Hematopoietic multipotent progenitor cell treated with erythropoietin and hydrocortisone succinate and interleukin-3 and kit ligand, for 17 days (in vitro differentiated cells): ENCODE data around the gene HP.
"Not testable (repeated sequence)": the region's sequence is repeated elsewhere in the genome, so short reads cannot be mapped to it uniquely, and the experiment has no call there.

Experiments used
- DNase-seq: peaks from one replicate; pipeline ENCODE4 v3.0.0-alpha.2; 2015; ENCODE audit warnings: low spot score

The HP gene, protein sequence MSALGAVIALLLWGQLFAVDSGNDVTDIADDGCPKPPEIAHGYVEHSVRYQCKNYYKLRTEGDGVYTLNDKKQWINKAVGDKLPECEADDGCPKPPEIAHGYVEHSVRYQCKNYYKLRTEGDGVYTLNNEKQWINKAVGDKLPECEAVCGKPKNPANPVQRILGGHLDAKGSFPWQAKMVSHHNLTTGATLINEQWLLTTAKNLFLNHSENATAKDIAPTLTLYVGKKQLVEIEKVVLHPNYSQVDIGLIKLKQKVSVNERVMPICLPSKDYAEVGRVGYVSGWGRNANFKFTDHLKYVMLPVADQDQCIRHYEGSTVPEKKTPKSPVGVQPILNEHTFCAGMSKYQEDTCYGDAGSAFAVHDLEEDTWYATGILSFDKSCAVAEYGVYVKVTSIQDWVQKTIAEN

GRCh38 chr16:72054254-72054847 lies at the start of gene HP:
TSS of gene HP (plus strand) at chr16:72054505. CDS start at chr16:72054653, 148 bp downstream.
- DNase-seq: not testable (repeated sequence)

DNA sequence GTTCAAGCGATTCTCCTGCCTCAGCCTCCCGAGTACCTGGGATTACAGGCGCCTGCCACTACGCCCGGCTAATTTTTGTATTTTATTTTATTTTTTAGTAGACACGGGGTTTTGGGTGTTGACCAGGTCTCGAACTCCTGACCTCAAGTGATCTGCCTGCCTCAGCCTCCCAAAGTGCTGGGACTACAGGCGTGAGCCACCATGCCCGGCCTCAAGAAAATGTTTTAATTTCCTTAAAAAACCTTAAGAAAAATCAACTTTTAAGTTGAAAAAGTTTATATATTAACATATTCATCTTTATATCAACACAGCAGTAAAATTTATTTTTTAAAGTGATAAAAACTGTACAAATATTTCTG lies 46.3 kb upstream of the HP start:
- not testable (repeated sequence) for DNase-seq

GRCh38 chr16:72008424-72009216 lies 45.7 kb upstream of the HP start, which contains the start of gene DHODH:
TSS of gene DHODH (plus strand) at chr16:72008744. CDS start at chr16:72008765, 21 bp downstream.
- peak; percentile 97 for DNase-seq

DNA sequence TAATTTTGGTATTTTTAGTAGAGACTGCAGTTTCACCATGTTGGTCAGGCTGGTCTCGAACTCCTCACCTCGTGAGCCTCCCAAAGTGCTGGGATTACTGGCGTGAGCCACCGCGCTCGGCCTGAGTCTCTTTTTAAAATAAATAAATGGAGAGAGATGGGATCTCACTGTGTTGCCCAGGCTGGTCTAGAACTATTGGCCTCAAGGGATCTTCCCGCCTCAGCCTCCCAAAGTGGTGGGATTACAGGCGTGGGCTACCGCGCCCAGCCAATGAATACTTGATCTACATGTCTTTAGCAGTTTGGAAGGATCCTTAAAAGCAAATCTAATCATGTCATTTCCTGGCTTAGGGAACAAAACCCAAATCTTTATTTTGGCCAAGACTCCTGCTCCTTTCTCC lies 44.5 kb upstream of the HP start:
- no peak for DNase-seq

DNA sequence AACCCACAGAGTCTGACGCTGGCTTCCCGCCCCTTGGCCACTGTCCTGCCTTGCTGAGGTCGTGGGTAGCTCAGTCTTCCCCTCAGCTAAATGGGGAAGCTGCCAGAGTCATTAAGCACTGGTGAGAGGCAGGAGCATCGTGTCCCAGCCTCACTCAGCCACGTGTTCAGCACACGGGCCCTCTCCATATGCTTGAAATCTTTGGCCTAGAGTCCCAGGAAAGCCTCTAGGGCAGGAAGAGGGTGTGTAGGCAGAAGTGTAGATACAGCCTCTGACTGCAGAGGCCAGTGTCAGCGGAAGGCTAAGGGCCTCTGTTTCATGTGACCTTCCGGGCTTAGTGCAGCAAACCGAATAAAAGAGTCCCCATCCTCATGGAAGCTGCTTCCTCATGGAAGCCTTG lies 41.7 kb upstream of the HP start:
- DNase-seq: peak; percentile 49

- peak; percentile 63 for DNase-seq
Observed at GRCh38 chr16:72013389-72013788, 40.9 kb upstream of the HP start.

DNA sequence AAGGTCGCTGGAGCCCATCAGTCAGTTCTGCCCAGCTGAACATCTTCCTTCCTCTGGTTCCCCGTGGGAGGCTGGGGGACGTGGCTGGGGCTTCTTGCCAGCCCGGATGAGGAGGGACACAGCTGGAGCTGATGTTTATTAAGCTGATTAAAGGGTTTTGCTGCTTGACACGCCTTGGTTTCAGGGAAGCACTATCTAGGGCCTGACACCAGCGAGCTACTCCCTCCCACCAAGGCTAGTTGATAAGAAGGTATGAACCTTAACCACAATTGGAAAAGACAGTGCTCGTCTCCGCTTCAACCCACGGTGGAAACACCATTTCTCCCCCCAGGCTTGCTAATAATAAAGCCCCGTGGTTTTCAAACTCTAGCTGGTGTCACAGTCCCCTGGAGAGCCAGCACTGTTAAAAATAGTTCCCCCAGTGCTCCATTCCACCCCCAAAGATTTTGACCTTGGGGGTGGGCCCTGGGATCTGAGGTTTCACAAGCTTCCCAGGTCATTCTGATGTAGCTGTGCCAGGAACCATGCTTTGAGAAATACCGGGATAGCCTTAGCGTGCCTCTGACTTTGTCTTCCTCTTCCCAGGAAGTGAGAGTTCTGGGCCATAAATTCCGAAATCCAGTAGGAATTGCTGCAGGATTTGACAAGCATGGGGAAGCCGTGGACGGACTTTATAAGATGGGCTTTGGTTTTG lies 40.3 kb upstream of the HP start:
- peak; percentile 76 for DNase-seq

- no peak for DNase-seq
Observed at GRCh38 chr16:72014675-72015074, 39.6 kb upstream of the HP start.

DNA sequence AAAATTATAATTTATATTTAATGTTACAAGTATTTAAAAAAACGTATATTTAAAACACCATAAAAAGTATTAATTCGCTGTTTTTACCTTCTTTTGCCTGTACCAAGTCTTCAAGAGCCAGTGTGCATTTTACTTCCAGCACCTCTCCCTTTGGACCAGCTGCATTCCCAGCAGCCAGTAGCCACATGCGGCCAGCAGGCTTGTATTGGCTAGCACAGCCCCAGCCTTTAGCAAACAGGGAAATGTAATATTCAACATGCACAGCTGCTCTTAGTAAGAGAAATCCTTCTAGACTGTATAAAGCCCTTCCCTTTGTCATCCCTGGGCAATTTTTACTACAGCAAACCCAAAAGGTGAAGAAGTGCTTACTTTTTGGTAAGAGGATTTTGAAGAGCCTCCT lies 39.2 kb upstream of the HP start:
- DNase-seq: no peak

DNA sequence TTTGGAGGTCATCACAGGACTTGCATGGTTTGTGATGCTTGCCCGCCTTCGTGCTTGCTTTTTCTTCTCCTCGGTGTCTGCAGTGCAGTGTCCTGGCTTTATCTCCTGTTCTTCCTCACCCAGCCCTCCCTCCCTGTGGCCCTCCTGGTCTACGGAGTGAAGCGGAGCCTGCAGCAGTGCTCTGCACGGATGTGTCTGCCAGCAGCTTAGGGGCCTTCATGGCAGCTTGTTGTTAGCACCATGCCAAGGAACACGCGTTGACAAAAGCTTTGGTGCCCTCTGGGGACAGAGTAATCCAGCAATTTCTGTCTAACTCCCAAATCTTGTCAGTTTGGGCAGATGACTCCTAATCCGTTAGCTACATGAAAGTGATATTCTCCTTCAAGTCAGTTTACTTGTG lies 35.8 kb upstream of the HP start:
- no peak for DNase-seq

GRCh38 chr16:72021043-72021442 lies 33.3 kb upstream of the HP start:
- DNase-seq: no peak

GRCh38 chr16:72022127-72022526 lies 32.2 kb upstream of the HP start:
- DNase-seq: no peak

DNA sequence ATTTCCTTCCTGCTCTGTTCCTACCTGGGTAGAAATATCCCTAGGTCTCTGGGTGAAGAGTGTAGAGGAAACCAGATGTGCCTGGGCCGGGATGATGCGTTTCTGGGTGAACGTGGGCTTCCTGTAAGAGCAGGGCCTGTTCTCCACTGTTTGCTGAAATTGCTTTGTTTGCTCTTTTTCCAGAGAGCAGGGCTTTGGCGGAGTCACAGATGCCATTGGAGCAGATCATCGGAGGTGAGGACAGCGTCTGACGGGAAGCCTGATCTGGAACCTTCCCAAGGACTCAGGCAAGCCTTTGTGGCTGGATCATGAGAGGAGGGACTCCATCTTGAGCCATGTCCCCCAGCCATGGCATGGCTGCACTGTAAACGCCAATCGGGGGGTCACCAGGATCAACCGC lies 30.3 kb upstream of the HP start:
- no peak for DNase-seq

GRCh38 chr16:72024862-72025382 lies 29.4 kb upstream of the HP start:
- DNase-seq: no peak

GRCh38 chr16:72025404-72026114 lies 28.7 kb upstream of the HP start:
- DNase-seq: no peak

GRCh38 chr16:72027669-72028378 lies 26.5 kb upstream of the HP start:
- DNase-seq: no peak

- no peak for DNase-seq
Observed at GRCh38 chr16:72029567-72030271, 24.6 kb upstream of the HP start.

DNA sequence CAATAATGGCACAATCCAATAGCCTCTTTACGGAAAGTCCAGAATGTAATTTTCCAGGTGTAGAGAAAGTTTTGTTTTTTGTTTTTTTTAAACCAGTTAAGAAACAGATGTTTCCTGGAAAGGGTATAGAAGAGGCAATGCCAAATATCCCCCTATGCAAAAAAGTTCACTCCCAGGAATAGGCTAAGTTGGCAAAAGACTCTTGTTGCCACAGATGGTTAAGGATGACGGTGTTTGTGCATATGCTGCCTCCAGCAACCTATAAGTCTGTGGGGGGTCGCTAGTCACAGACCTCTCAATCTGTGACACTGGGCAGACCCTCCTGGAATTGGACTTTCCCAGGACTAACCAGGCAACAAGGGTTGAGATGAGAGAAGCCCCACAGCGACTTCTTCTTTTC lies 20.9 kb upstream of the HP start:
- no peak for DNase-seq

- DNase-seq: no peak
Observed at GRCh38 chr16:72036098-72036497, 18.2 kb upstream of the HP start.

GRCh38 chr16:72042157-72042660 lies 12.1 kb upstream of the HP start:
- no peak for DNase-seq
